SK-N-SH (cell line): ENCODE data around the gene SLC9A7. TPM values are rescaled to one million over a fixed set of nuclear protein-coding genes. Genes with fewer than 3 reads are reported as not detected.

Experiments
- CTCF ChIA-PET: fragments of 300-600, 350-600 bp; formaldehyde crosslinking; extraction: SDS; loops from one replicate; lab custom pipeline; 2021; lab: Yijun Ruan, JAX
- POLR2A ChIA-PET: fragments of 350-600 bp; sonication (Branson Sonifier 250); formaldehyde crosslinking; extraction: SDS; loops from one replicate; lab custom pipeline; 2020; ENCODE audit warnings: antibody characterized with exemption, inconsistent platforms; lab: Yijun Ruan, JAX
- DNase-seq: peaks from one replicate; pipeline ENCODE4 v3.0.0; 2012
- H2AFZ ChIP-seq: fragments of 200-600 bp; sonication (generic); 2 replicates; pipeline ENCODE4 v1.8.1; 2016; ENCODE audit warnings: antibody characterized with exemption, mild to moderate bottlenecking, low read depth
- H3F3A ChIP-seq: fragments of 200-600 bp; sonication (generic); replicated peaks from 2 replicates; pipeline ENCODE3; 2016; ENCODE audit warnings: antibody characterized with exemption, mild to moderate bottlenecking; ENCODE audit not compliant: insufficient read depth
- H3K27ac ChIP-seq, 2 experiments: fragments of 200-500 bp in 1 of 2; fragments of 200-600 bp in 1 of 2; sonication (Bioruptor generic) in 1 of 2; sonication (generic), shearing (Covaris generic) in 1 of 2; 2 replicates each; pipeline versions ENCODE4 v1.5.1 to v1.6.1; 2014 to 2016; ENCODE audit warnings: low read depth in 2 of 2, inconsistent platforms in 1 of 2, low read length in 1 of 2, mild to moderate bottlenecking in 1 of 2, mixed read lengths in 1 of 2
- H3K27me3 ChIP-seq: fragments of 200-600 bp; sonication (generic), shearing (Covaris generic); 2 replicates; pipeline ENCODE4 v1.6.1; 2016; ENCODE audit warnings: mixed run types; ENCODE audit not compliant: insufficient read depth
- H3K36me3 ChIP-seq, 2 experiments: fragments of 200-500 bp in 1 of 2; fragments of 200-600 bp in 1 of 2; sonication (Bioruptor generic) in 1 of 2; sonication (generic) in 1 of 2; replicated peaks in 1 of 2; 2 replicates each; pipeline versions ENCODE3 to v1.5.1; 2014 to 2016; ENCODE audit warnings: low read length in 1 of 2, mild to moderate bottlenecking in 1 of 2; ENCODE audit not compliant: insufficient read depth in 2 of 2, control insufficient read depth in 1 of 2
- H3K4me1 ChIP-seq, 2 experiments: fragments of 200-500 bp in 1 of 2; fragments of 200-600 bp in 1 of 2; sonication (Bioruptor generic) in 1 of 2; sonication (generic), shearing (Covaris generic) in 1 of 2; 2 replicates each; pipeline versions ENCODE4 v1.5.1 to v1.6.1; 2014 to 2016; ENCODE audit warnings: low read depth in 1 of 2, low read length in 1 of 2, mixed run types in 1 of 2; ENCODE audit not compliant: insufficient read depth in 2 of 2, control insufficient read depth in 1 of 2
- H3K4me2 ChIP-seq: fragments of 200-600 bp; sonication (generic), shearing (Covaris generic); 2 replicates; pipeline ENCODE4 v1.6.1; 2017; ENCODE audit warnings: mixed run types
- H3K4me3 ChIP-seq, 2 experiments: fragments of 200-500 bp in 1 of 2; fragments of 200-600 bp in 1 of 2; sonication (Bioruptor generic) in 1 of 2; sonication (generic), shearing (Covaris generic) in 1 of 2; 2 replicates each; pipeline versions ENCODE4 v1.5.1 to v1.8.1; 2014 to 2016; ENCODE audit warnings: low read depth in 2 of 2, inconsistent platforms in 1 of 2, low read length in 1 of 2, mild to moderate bottlenecking in 1 of 2, mixed read lengths in 1 of 2, moderate library complexity in 1 of 2
- H3K79me2 ChIP-seq: fragments of 200-600 bp; sonication (generic); 2 replicates; pipeline ENCODE4 v1.8.1; 2017; ENCODE audit warnings: mild to moderate bottlenecking; ENCODE audit not compliant: insufficient read depth
- H3K9ac ChIP-seq: fragments of 200-600 bp; sonication (generic); 2 replicates; pipeline ENCODE4 v1.6.1; 2017; ENCODE audit warnings: mixed run types
- H3K9me2 ChIP-seq: fragments of 200-600 bp; sonication (generic); 2 replicates; pipeline ENCODE4 v1.6.1; 2017; ENCODE audit warnings: mixed run types
- H3K9me3 ChIP-seq: fragments of 200-600 bp; sonication (generic); 2 replicates; pipeline ENCODE4 v1.6.1; 2017; ENCODE audit warnings: mixed run types, mild to moderate bottlenecking, moderate library complexity
- H4K20me1 ChIP-seq: fragments of 200-600 bp; sonication (generic); 2 replicates; pipeline ENCODE4 v1.6.1; 2017; ENCODE audit warnings: mild to moderate bottlenecking, mixed run types; ENCODE audit not compliant: insufficient read depth
- CHD2 ChIP-seq: fragments of 150-350 bp; IDR thresholded peaks from 2 replicates; pipeline ENCODE4 v1.6.1; 2018; ENCODE audit warnings: low read length; ENCODE audit not compliant: partially characterized antibody
- ELF1 ChIP-seq: IDR thresholded peaks from 2 replicates; pipeline ENCODE4 v1.4.0; 2012
- EZH2phosphoT487 ChIP-seq: fragments of 200-600 bp; sonication (generic); IDR thresholded peaks from 2 replicates; pipeline ENCODE4 v1.6.1; 2017; ENCODE audit warnings: low read depth, mixed run types, mild to moderate bottlenecking, antibody characterized with exemption, moderate library complexity, borderline replicate concordance
- GABPA ChIP-seq: IDR thresholded peaks from 2 replicates; pipeline ENCODE4 v1.4.0; 2012; ENCODE audit warnings: low read depth, mild to moderate bottlenecking
- IRF3 ChIP-seq: fragments of 150-350 bp; IDR thresholded peaks from 2 replicates; pipeline ENCODE4 v1.6.1; 2016; ENCODE audit warnings: mild to moderate bottlenecking, low read depth, low read length
- JUND ChIP-seq: IDR thresholded peaks from 2 replicates; pipeline ENCODE4 v1.4.0; 2012
- NFIC ChIP-seq: IDR thresholded peaks from 2 replicates; pipeline ENCODE4 v1.4.0; 2012; ENCODE audit warnings: borderline replicate concordance
- PBX3 ChIP-seq: IDR thresholded peaks from 2 replicates; pipeline ENCODE4; 2012
- POLR2AphosphoS5 ChIP-seq: IDR thresholded peaks from 2 replicates; pipeline ENCODE4 v1.6.1; 2012; ENCODE audit warnings: low read depth, low read length
- RAD21 ChIP-seq: IDR thresholded peaks from 2 replicates; pipeline ENCODE4 v1.6.1; 2012; ENCODE audit warnings: mild to moderate bottlenecking, low read length
- RXRA ChIP-seq: IDR thresholded peaks from 2 replicates; pipeline ENCODE4 v1.4.0; 2012; ENCODE audit warnings: low read depth, mild to moderate bottlenecking, borderline replicate concordance
- TAF1 ChIP-seq: IDR thresholded peaks from 2 replicates; pipeline ENCODE4 v1.6.1; 2012; ENCODE audit warnings: low read depth, mild to moderate bottlenecking, low read length, moderate library complexity, borderline replicate concordance
- TEAD4 ChIP-seq: IDR thresholded peaks from 2 replicates; pipeline ENCODE4 v1.4.0; 2012; ENCODE audit warnings: mild to moderate bottlenecking, borderline replicate concordance; ENCODE audit not compliant: insufficient read depth
- USF2 ChIP-seq: fragments of 150-350 bp; IDR thresholded peaks from 2 replicates; pipeline ENCODE4 v1.6.1; 2017; ENCODE audit warnings: antibody characterized with exemption, low read length, low read depth, borderline replicate concordance
- WGBS: methylation state at CpG from one replicate; pipeline ENCODE4 v1.1.6; 2017; ENCODE audit warnings: low lambda C conversion rate; 5-methylcytosine and 5-hydroxymethylcytosine counted together
- polyA plus RNA-seq, 3 experiments: library from polyadenylated mRNA; depleted of rRNA; stranded (reverse); fragments of >200 nt; gene quantifications; 2 replicates each; pipeline ENCODE4 v1.2.3, GENCODE V29; 2012

Gene SLC9A7
- polyA plus RNA-seq, 1 of the 3 experiments (the other 2 are of a cell fraction) = 10.5 TPM

GRCh38 chrX:46733226-46733625, 25.7 kb downstream of the SLC9A7 start:
- H2AFZ ChIP-seq = no peak overlapping the region
- TF ChIP-seq ELF1 = no peak
- no peak for TF ChIP-seq JUND
- TF ChIP-seq IRF3 = no peak
- TF ChIP-seq CHD2 = no peak
- TF ChIP-seq POLR2AphosphoS5 = no peak
- no peak for TF ChIP-seq PBX3
- TF ChIP-seq RAD21 = no peak
- no peak for TF ChIP-seq GABPA
- TF ChIP-seq, all 33 proteins: peak for 0
- Histone ChIP-seq H3K4me1 (no peaks in the 10 kb centered on the region; a peak in 1 of 4 replicates), H3K9ac (no peak overlapping the region), H3K4me2 (no peak overlapping the region), H4K20me1 (no peaks in the 10 kb centered on the region), H3K79me2 (peaks cover 3% of the 10 kb centered on the region; the same call in 1 of the 2 replicates), H3F3A (peaks cover 15% of the 10 kb centered on the region), H3K9me2 (no peaks in the 10 kb centered on the region), H3K36me3 (no peaks in the 10 kb centered on the region), H3K27me3 (no peaks in the 10 kb centered on the region; the same call in 1 of the 2 replicates), H3K9me3 (peaks cover 7% of the 10 kb centered on the region; the same call in 1 of the 2 replicates), H3K4me3 (no peak overlapping the region), H3K27ac (no peak overlapping the region)
- 43% methylated on average over 1 of the region's 1 CpG for WGBS
- POLR2A ChIA-PET = no interaction called here
- CTCF ChIA-PET = no interaction called here
- DNase-seq = no peak

GRCh38 chrX:46730765-46731164, 28.2 kb downstream of the SLC9A7 start:
- no peak for TF ChIP-seq JUND
- TF ChIP-seq IRF3 = no peak
- no peak for TF ChIP-seq GABPA
- no peak for TF ChIP-seq EZH2phosphoT487
- no peak for TF ChIP-seq TAF1
- no peak for TF ChIP-seq USF2
- no peak for TF ChIP-seq NFIC
- no peak for TF ChIP-seq RXRA
- no peak for TF ChIP-seq TEAD4
- no peaks in the 10 kb centered on the region; the same call in 1 of the 2 replicates for H3K27me3 ChIP-seq
- no peak overlapping the region for H3K4me2 ChIP-seq
- H3K79me2 ChIP-seq = peaks cover 3% of the 10 kb centered on the region; the same call in 1 of the 2 replicates
- no peak overlapping the region for H3K4me3 ChIP-seq
- ChIA-PET POLR2A (no interaction called here), CTCF (no interaction called here)
- WGBS = 31% methylated on average over 1 of the region's 1 CpG
- DNase-seq = no peak
- H3K4me1 ChIP-seq = no peaks in the 10 kb centered on the region; a peak in 1 of 4 replicates
- no peaks in the 10 kb centered on the region for H3K9me2 ChIP-seq
- H3K27ac ChIP-seq = no peak overlapping the region
- no peaks in the 10 kb centered on the region for H3K36me3 ChIP-seq
- no peak overlapping the region for H2AFZ ChIP-seq
- H3K9me3 ChIP-seq = peaks cover 7% of the 10 kb centered on the region; the same call in 1 of the 2 replicates
- H3K9ac ChIP-seq = no peak overlapping the region
- H3F3A ChIP-seq = peaks cover 15% of the 10 kb centered on the region
- H4K20me1 ChIP-seq = 0 out of 2 replicates have a peak, but pooled peaks cover 7% of the 10 kb centered on the region
